ENCODE measurements around the gene FLVCR1.

Gene FLVCR1

DNA sequence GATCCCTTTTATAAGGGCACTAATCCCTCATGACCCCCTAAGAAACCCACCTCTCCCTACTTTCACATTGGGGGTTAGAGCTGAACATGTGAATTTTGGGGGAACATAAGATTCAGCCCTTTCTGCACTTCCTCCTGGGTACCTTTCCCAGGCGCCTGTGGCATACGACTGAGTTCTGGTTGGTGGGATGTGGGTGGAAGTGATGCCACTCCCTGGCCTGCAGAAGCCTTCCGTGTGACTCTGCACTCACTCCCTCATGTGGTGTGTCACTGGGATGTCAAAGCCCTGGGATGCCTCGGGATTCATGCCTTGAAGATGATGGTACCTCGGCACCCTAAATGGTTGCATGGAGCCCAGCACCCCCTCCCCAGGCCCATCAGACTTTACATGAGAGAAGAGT lies 63.9 kb downstream of the FLVCR1 start:
- H3K4me3 Mint-ChIP-seq = no peak overlapping the region
- H3K27me3 Mint-ChIP-seq = peaks cover 47% of the 10 kb centered on the region
- H3K9me3 Mint-ChIP-seq = no peaks in the 10 kb centered on the region
- no peak overlapping the region for H3K27ac Mint-ChIP-seq (ENCODE audit: low read depth)
- peaks cover 6% of the 10 kb centered on the region for H3K4me1 Mint-ChIP-seq
- DNase-seq (ENCODE audit: low spot score in 2 of 2) (no peak), ATAC-seq (replicated peaks; ENCODE audit: extremely low read depth, poor library complexity, severe bottlenecking) (no peak)
- H3K36me3 Mint-ChIP-seq (ENCODE audit: insufficient read depth) = peaks cover 2% of the 10 kb centered on the region

DNA sequence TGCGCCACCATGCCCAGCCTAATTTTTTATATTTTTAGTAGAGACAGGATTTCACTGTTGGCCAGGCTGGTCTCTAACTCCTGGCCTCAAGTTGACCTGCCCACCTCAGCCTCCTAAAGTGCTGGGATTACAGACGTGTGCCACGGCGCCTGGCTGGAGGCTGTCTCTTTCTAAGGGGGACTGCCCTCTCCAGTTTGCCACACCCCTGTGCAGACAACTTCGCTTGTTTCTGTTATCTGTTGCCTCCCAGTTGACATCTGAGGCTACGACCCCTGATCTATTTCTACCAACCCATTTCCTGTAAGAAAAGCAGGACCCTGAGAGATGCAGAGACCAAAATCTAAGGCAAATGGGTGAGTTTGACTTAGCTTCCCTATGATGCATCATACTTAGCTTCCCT lies 68.3 kb downstream of the FLVCR1 start:
- Mint-ChIP-seq H3K9me3 (no peaks in the 10 kb centered on the region), H3K27me3 (peaks cover 15% of the 10 kb centered on the region), H3K36me3 (ENCODE audit: insufficient read depth) (peaks cover 2% of the 10 kb centered on the region), H3K4me3 (no peak overlapping the region), H3K4me1 (peaks cover 6% of the 10 kb centered on the region), H3K27ac (ENCODE audit: low read depth) (no peak overlapping the region)
- no peak for ATAC-seq (replicated peaks; ENCODE audit: extremely low read depth, poor library complexity, severe bottlenecking)
- no peak for DNase-seq (ENCODE audit: low spot score in 2 of 2)

DNA sequence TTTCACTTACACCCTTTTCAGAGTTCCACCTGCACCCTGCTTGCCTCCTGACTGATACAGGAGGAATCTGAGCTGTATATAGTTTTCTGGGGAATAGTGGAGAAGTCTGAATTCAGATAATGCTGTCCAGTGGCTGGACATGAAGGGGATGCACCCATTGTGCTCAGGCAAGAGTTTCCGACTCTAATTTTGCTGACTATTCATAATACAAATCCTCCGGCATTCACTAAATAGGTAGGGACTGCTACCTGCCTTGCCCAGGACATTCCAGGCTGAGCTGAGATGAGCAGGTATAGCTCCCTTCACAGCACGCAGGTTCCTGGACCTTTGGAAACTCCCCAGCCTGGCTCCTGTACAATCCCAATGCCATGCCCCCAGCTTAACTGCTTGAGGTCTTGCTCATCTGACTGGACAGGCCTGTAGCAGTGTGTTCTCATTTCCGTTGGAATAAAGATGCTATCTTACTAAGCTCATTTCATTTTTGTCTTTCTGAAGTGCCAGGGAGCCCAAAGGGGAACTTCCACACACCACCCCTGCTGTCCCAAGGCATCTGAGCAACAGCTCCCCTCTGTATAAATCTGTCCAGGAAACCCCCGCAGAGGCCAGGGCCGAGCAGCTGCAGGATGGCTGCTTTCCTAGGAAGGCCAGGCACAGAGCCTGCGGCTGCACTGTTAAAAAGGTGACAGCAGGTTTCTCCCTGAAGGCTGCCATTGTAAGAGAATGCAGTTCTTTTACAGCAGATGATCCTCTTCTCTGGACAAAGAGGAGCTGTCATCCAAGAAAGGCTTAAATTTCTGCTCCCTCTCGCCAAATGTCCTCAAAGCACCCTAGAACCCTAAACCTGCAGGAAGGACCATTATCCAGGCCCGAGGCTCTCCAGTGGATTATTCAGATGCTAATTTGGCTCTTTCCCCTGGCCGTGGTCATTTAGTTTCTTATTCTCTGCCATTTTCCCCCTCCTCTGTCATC lies 70.5 kb downstream of the FLVCR1 start:
- no peak for ATAC-seq (replicated peaks; ENCODE audit: extremely low read depth, poor library complexity, severe bottlenecking)
- H3K9me3 Mint-ChIP-seq = no peaks in the 10 kb centered on the region
- DNase-seq (ENCODE audit: low spot score in 2 of 2) = no peak
- peaks cover 6% of the 10 kb centered on the region for H3K4me1 Mint-ChIP-seq
- peaks cover 14% of the 10 kb centered on the region for H3K27me3 Mint-ChIP-seq
- H3K27ac Mint-ChIP-seq (ENCODE audit: low read depth) = no peak overlapping the region
- H3K36me3 Mint-ChIP-seq (ENCODE audit: insufficient read depth) = no peaks in the 10 kb centered on the region
- H3K4me3 Mint-ChIP-seq = no peak overlapping the region

DNA sequence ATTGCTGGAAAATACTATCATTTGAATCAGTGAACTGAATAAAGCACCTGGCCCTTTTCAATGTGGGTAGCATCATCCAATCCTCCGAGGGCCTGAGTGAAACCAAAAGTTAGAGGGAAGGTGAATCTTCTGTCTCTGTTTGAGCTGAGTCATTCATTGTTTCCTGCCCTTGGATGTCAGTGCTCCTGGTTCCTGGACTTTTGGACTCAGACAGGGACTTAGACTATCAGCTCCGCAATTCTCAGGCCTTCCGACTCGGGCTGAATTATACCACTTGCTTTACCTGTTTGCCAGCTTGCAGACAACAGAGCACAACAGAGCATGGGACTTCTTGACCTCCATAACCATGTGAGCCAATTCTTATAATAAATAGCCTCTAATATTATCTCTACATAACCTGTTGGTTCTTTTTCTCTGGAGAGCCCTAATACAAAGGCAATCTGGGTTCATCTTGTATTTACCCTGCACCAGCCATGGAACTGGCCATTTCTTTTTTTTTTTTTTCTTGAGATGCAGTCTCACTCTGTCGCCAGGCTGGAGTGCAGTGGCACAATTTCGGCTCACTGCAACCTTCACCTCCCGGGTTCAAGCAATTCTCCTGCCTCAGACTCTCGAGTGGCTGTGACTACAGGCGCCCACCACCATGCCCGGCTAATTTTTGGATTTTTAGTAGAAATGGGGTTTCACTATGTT lies 73.1 kb downstream of the FLVCR1 start:
- no peak overlapping the region for H3K4me3 Mint-ChIP-seq
- no peak for DNase-seq (ENCODE audit: low spot score in 2 of 2)
- H3K9me3 Mint-ChIP-seq = no peaks in the 10 kb centered on the region
- no peaks in the 10 kb centered on the region for H3K27me3 Mint-ChIP-seq
- no peak for ATAC-seq (replicated peaks; ENCODE audit: extremely low read depth, poor library complexity, severe bottlenecking)
- H3K27ac Mint-ChIP-seq (ENCODE audit: low read depth) = no peak overlapping the region
- no peaks in the 10 kb centered on the region for H3K4me1 Mint-ChIP-seq
- no peaks in the 10 kb centered on the region for H3K36me3 Mint-ChIP-seq (ENCODE audit: insufficient read depth)

DNA sequence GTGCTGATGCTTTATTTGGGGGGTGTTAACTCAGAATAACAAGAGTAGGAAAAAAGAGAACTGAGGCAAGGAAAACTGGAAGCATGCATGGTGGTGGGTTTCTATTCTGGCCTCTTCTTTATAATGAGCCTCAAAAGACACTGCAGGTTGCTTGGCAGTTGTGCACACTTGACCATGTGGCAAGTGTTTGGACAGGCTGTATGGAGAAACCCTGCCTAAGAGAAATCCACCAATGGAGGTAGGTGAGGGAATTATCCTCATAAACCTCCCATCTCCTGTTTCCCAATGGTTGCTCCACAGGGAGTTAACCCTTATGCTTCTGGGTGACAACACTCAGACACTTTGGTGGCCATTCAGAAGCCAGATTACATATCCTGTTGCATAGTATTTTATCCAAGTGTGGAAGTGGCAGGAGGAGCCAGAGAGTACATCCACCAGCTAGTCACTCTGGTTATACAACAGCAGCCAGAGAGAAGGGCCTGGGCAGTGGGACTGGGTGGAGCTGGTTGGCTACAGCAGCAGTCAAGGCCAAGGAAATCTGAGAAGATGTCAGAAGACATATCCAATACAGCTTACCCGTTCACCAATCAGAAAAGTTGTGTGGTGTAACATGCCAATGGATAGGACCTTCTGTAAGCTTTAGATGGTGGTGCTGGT lies 75.9 kb downstream of the FLVCR1 start:
- no peak overlapping the region for H3K27ac Mint-ChIP-seq (ENCODE audit: low read depth)
- no peaks in the 10 kb centered on the region for H3K27me3 Mint-ChIP-seq
- H3K4me3 Mint-ChIP-seq = no peak overlapping the region
- H3K4me1 Mint-ChIP-seq = no peaks in the 10 kb centered on the region
- ATAC-seq (replicated peaks; ENCODE audit: extremely low read depth, poor library complexity, severe bottlenecking) (no peak), DNase-seq (ENCODE audit: low spot score in 2 of 2) (no peak)
- H3K36me3 Mint-ChIP-seq (ENCODE audit: insufficient read depth) = no peaks in the 10 kb centered on the region
- no peaks in the 10 kb centered on the region for H3K9me3 Mint-ChIP-seq

DNA sequence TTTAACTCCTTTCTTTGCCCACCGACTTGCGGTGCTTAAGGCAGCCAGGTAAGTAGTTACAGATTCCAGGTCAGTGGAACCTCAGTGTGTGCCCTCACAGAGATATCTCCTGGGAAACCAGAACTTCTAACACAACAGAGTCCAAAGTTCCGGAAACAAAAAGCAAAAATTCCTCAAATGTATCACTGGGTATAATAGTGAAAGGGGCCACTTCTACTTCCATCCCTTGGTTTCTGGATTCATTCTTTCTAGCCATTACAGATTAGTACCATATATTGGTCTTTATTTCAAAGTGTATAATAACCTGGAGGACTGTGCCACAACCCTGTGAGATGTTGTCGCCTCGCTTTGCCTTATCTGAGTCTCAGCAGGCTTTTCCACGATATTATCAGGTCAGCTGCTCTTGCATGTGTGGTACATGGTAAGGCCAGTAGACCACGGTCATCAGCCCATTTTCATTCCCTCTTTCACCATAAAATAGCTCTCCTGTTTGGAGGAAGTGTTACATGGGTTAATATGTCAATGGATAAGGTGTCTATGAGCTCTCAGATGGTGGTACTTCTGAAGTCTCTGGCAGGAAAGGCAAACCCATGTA lies 77.4 kb downstream of the FLVCR1 start:
- ATAC-seq (replicated peaks; ENCODE audit: extremely low read depth, poor library complexity, severe bottlenecking) (no peak), DNase-seq (ENCODE audit: low spot score in 2 of 2) (no peak)
- no peak overlapping the region for H3K4me3 Mint-ChIP-seq
- H3K36me3 Mint-ChIP-seq (ENCODE audit: insufficient read depth) = no peaks in the 10 kb centered on the region
- no peaks in the 10 kb centered on the region for H3K4me1 Mint-ChIP-seq
- H3K9me3 Mint-ChIP-seq = no peaks in the 10 kb centered on the region
- no peaks in the 10 kb centered on the region for H3K27me3 Mint-ChIP-seq
- H3K27ac Mint-ChIP-seq (ENCODE audit: low read depth) = no peak overlapping the region

DNA sequence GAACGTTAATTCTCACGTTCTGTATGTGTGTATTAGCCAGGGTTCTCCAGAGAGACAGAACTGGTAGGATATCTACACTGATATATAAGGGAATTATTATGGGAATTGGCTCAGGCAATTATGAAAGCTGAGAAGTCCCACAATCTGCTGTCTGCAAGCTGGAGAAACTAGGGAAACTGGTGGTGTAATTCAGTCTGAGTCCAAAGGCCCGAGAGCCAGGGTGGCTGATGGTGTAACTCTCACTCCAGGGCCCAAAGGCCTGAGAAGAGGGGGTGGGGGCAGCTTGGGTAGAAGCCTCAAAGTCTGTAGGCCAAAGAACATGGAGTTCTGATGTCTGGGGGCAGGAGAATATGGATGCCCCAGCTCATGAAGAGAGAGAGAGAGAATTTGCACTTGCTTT lies 79.0 kb downstream of the FLVCR1 start:
- DNase-seq (ENCODE audit: low spot score in 2 of 2) (no peak), ATAC-seq (replicated peaks; ENCODE audit: extremely low read depth, poor library complexity, severe bottlenecking) (no peak)
- Mint-ChIP-seq H3K36me3 (ENCODE audit: insufficient read depth) (no peaks in the 10 kb centered on the region), H3K4me1 (no peaks in the 10 kb centered on the region), H3K9me3 (no peaks in the 10 kb centered on the region), H3K27me3 (peaks cover 14% of the 10 kb centered on the region), H3K27ac (ENCODE audit: low read depth) (no peak overlapping the region), H3K4me3 (no peak overlapping the region)

DNA sequence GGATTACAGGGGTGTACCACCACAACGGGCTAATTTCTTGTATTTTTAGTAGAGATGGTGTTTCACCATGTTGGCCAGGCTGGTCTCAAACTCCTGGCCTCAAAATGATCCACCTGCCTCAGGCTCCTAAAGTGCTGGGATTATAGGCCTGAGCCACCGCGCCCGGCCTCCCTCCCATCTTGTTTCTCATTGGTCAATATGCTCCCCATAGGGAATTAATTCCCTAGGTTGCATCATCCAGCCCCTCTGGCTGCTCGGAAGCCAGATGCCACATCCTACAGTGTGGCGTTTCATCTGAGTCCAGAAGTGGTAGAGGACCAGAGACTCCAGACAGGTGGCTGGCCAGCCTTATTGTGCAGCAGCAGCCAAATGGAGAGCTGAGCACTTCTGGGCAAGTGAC lies 80.8 kb downstream of the FLVCR1 start:
- Mint-ChIP-seq H3K27me3 (peaks cover 14% of the 10 kb centered on the region), H3K4me3 (no peak overlapping the region), H3K9me3 (no peaks in the 10 kb centered on the region), H3K27ac (ENCODE audit: low read depth) (no peak overlapping the region), H3K4me1 (no peaks in the 10 kb centered on the region), H3K36me3 (ENCODE audit: insufficient read depth) (no peaks in the 10 kb centered on the region)
- ATAC-seq (replicated peaks; ENCODE audit: extremely low read depth, poor library complexity, severe bottlenecking) (no peak), DNase-seq (ENCODE audit: low spot score in 2 of 2) (no peak)

DNA sequence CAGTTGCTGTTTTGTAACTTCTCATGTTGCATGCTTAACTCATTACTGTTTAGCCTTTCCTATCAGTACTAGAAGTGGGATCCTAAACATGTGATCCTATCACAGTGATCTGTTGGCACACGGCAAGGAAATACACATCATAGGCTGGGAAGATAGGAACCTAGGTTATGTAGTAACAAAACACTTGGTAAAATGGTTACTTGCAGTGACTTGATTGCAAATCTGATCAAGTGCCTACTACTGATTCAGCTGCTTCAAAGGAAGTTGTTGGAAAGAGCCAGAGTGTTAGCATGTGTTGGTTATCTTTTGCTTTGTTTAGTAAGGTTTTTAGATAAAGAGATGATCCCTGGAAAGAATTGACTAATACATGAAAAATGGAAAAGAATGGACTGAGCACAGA lies 83.4 kb downstream of the FLVCR1 start:
- H3K9me3 Mint-ChIP-seq = no peaks in the 10 kb centered on the region

DNA sequence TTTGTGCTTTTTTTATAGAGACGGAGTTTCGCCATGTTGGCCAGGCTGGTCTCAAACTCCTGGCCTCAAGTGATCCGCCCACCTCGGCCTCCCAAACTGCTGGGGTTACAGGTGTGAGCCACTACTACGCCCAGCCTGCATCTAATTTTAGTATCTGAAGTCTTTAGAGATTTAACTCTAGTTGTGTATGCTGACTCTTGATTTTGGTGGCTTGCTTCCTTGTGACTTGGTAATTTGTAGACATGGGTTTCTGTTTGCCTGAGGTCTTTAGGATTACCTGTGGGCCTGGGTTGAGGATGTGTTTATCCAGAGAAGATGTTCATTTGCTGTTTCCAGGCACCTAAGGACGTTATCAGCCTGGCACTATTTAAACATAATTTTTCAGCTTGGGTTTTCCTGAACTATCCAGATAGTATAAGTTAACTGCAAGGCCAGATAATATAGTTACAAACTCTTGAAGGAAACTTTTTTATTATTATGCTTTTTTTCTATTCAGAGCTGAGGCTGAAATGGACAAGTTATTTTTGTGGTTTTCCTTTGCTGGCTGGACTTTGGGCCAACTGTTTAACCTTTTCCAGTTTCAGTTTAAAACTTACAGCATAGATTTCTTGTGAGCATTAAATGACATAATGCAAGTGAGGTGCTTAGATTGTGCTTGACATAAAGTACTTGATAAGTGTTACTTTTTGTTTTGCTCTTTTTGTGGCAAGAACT lies 84.8 kb downstream of the FLVCR1 start:
- DNase-seq (ENCODE audit: low spot score in 2 of 2) (no peak), ATAC-seq (replicated peaks; ENCODE audit: extremely low read depth, poor library complexity, severe bottlenecking) (no peak)
- H3K36me3 Mint-ChIP-seq (ENCODE audit: insufficient read depth) = no peaks in the 10 kb centered on the region
- H3K27ac Mint-ChIP-seq (ENCODE audit: low read depth) = no peak overlapping the region
- no peak overlapping the region for H3K4me3 Mint-ChIP-seq
- H3K9me3 Mint-ChIP-seq = no peaks in the 10 kb centered on the region
- H3K4me1 Mint-ChIP-seq = no peaks in the 10 kb centered on the region
- peaks cover 14% of the 10 kb centered on the region for H3K27me3 Mint-ChIP-seq

More for the DNA sequence above, 83.4 kb downstream of the FLVCR1 start:
- no peaks in the 10 kb centered on the region for H3K36me3 Mint-ChIP-seq (ENCODE audit: insufficient read depth)
- no peaks in the 10 kb centered on the region for H3K4me1 Mint-ChIP-seq
- ATAC-seq (replicated peaks; ENCODE audit: extremely low read depth, poor library complexity, severe bottlenecking) (no peak), DNase-seq (ENCODE audit: low spot score in 2 of 2) (no peak)
- H3K4me3 Mint-ChIP-seq = no peak overlapping the region
- peaks cover 14% of the 10 kb centered on the region for H3K27me3 Mint-ChIP-seq
- no peak overlapping the region for H3K27ac Mint-ChIP-seq (ENCODE audit: low read depth)

DNA sequence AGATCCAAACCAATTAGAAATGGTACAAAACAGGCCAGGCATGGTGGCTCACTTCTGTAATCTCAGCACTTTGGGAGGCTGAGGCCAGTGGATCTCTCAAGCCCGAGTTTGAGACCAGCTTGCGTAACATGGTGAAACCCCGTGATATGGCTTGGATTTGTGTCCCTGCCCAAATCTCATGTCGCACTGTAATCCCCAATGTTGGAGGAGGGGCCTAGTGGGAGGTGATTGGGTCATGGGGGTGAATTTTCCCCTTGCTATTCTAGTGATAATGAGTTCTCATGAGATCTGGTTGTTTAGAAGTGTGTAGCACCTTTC lies 85.3 kb downstream of the FLVCR1 start:
- H3K27ac Mint-ChIP-seq (ENCODE audit: low read depth) = no peak overlapping the region

DNA sequence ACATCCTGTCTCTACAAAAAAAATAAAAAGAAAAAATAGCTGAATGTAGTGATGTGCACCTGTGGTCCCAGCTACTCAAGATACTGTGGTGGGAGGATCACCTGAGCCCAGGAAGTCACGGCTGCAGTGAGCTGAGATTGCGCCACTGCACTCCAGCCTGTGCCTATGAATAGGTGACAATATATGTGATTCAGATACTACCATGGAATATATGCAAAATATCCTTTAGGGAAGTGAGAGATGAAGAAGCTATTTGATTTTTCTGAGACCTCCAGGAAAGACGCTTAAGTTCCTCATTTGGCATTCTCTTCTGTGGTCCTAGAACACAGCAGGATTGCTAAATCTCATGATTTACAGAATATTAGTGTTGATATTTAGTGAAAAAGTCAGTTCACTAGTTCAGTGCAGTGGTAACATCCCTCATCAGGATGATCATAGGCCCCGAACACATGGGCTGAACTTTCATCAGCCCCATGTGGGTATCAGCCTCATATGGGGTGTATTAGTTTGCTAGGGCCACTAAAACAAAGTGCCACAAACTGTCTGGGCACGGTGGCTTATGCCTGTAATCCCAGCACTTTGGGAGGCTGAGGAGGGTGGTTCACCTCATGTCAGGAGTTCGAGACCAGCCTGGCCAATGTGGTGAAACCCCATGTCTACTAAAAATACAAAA lies 86.3 kb downstream of the FLVCR1 start:
- no peaks in the 10 kb centered on the region for H3K4me1 Mint-ChIP-seq
- H3K9me3 Mint-ChIP-seq = no peaks in the 10 kb centered on the region
- peaks cover 29% of the 10 kb centered on the region for H3K27me3 Mint-ChIP-seq
- H3K27ac Mint-ChIP-seq (ENCODE audit: low read depth) = no peak overlapping the region
- H3K4me3 Mint-ChIP-seq = no peak overlapping the region
- no peaks in the 10 kb centered on the region for H3K36me3 Mint-ChIP-seq (ENCODE audit: insufficient read depth)
- DNase-seq (ENCODE audit: low spot score in 2 of 2) (no peak), ATAC-seq (replicated peaks; ENCODE audit: extremely low read depth, poor library complexity, severe bottlenecking) (no peak)

More for the DNA sequence above, 85.3 kb downstream of the FLVCR1 start:
- ATAC-seq (replicated peaks; ENCODE audit: extremely low read depth, poor library complexity, severe bottlenecking) (no peak), DNase-seq (ENCODE audit: low spot score in 2 of 2) (no peak)
- no peaks in the 10 kb centered on the region for H3K36me3 Mint-ChIP-seq (ENCODE audit: insufficient read depth)
- peaks cover 19% of the 10 kb centered on the region for H3K27me3 Mint-ChIP-seq
- H3K4me3 Mint-ChIP-seq = no peak overlapping the region
- no peaks in the 10 kb centered on the region for H3K9me3 Mint-ChIP-seq
- no peaks in the 10 kb centered on the region for H3K4me1 Mint-ChIP-seq
